ENCODE results near the gene TBC1D7. TPM values are rescaled to one million over a fixed set of nuclear protein-coding genes. Genes with fewer than 3 reads are reported as not detected.

TBC1D7 gene
- total RNA-seq, 1 experiment from 2014 or later, result 13.7 TPM

DNA sequence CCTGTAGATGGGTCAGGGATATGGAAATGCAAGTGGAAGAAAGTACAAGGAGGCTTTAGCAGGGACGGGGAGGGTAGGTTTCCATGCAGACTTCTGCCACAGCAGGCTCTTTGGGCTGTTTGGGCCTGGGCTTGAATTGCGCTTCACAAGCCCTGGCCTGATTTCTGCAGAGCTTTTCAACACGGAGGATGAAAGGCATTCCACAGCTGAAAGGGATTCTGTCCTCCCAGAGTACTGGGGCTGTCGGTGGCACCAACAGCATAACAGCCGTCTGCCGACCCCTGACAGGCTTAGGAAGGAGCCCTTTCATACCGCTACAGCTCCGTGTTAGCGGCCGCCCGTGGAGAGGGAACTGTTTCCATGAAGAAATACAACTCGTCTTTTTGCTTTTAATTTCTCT is 22.9 kb upstream of the TBC1D7 start:
- RAD21 ChIA-PET (ENCODE audit: low non-redundant PET in 1 of 2, low total read pairs in 2 of 2, uncharacterized antibody in 2 of 2, unreplicated experiment in 2 of 2), result no interaction called here
- Histone ChIP-seq H3K27me3 (ENCODE audit: insufficient read depth, low read length) (no peaks in the 10 kb centered on the region), H3K4me2 (ENCODE audit: low read length) (no peak overlapping the region), H3K36me3 (ENCODE audit: control insufficient read depth in 1 of 2, insufficient read depth in 2 of 2, low read length in 2 of 2) (no peaks in the 10 kb centered on the region), H3K4me3 (replicated peaks in 1 of 2; ENCODE audit: low read depth in 1 of 2, low read length in 2 of 2) (no peak overlapping the region), H3K79me2 (ENCODE audit: insufficient read depth, low read length) (no peaks in the 10 kb centered on the region), H3K4me1 (ENCODE audit: control insufficient read depth in 1 of 2, insufficient read depth in 2 of 2, low read length in 2 of 2) (peaks cover 21 to 27% of the 10 kb centered on the region in 2 experiments), H2AFZ (ENCODE audit: low read depth, low read length, poor library complexity, severe bottlenecking) (no peak overlapping the region), H3K9me3 (ENCODE audit: control insufficient read depth in 1 of 2, insufficient read depth in 1 of 2, low read depth in 1 of 2, low read length in 2 of 2) (no peaks in the 10 kb centered on the region), H3K9ac (ENCODE audit: low read length) (no peak overlapping the region), H3K9me2 (ENCODE audit: insufficient read depth) (no peaks in the 10 kb centered on the region), H3K27ac (ENCODE audit: low read depth, low read length) (no peak overlapping the region), H4K20me1 (ENCODE audit: insufficient read depth) (no peaks in the 10 kb centered on the region)
- POLR2A ChIA-PET, result no interaction called here
- no peak for TF ChIP-seq EGR1 (IDR thresholded peaks at IDR 0.05; ENCODE audit: low read depth)
- TF ChIP-seq ELF1 (IDR thresholded peaks at IDR 0.05; ENCODE audit: borderline replicate concordance, low read depth), result no peak
- TF ChIP-seq JUND (IDR thresholded peaks at IDR 0.05), result no peak
- TF ChIP-seq ZFX (IDR thresholded peaks at IDR 0.05), result no peak
- TF ChIP-seq RAD21 (IDR thresholded peaks at IDR 0.05; ENCODE audit: low read depth), result no peak
- TF ChIP-seq, protein P1, sequence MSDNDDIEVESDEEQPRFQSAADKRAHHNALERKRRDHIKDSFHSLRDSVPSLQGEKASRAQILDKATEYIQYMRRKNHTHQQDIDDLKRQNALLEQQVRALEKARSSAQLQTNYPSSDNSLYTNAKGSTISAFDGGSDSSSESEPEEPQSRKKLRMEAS (IDR thresholded peaks at IDR 0.05), result no peak
- no peak for TF ChIP-seq SRF (IDR thresholded peaks at IDR 0.05; ENCODE audit: low read depth)
- TF ChIP-seq YY1 (IDR thresholded peaks at IDR 0.05; ENCODE audit: extremely low read depth, insufficient replicate concordance, low read depth, low read length), result no peak
- TF ChIP-seq, protein P2, sequence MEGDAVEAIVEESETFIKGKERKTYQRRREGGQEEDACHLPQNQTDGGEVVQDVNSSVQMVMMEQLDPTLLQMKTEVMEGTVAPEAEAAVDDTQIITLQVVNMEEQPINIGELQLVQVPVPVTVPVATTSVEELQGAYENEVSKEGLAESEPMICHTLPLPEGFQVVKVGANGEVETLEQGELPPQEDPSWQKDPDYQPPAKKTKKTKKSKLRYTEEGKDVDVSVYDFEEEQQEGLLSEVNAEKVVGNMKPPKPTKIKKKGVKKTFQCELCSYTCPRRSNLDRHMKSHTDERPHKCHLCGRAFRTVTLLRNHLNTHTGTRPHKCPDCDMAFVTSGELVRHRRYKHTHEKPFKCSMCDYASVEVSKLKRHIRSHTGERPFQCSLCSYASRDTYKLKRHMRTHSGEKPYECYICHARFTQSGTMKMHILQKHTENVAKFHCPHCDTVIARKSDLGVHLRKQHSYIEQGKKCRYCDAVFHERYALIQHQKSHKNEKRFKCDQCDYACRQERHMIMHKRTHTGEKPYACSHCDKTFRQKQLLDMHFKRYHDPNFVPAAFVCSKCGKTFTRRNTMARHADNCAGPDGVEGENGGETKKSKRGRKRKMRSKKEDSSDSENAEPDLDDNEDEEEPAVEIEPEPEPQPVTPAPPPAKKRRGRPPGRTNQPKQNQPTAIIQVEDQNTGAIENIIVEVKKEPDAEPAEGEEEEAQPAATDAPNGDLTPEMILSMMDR (IDR thresholded peaks at IDR 0.05 in 2 of 3, conservative IDR thresholded peaks at IDR 0.05 in 1 of 3; ENCODE audit: borderline replicate concordance in 1 of 3, insufficient read depth in 1 of 3, low read depth in 2 of 3, low read length in 2 of 3), result no peak
- no peak for TF ChIP-seq CEBPB (IDR thresholded peaks at IDR 0.05; ENCODE audit: low read depth)
- no TSS peak for BruUV-seq (replicated peaks)
- ATAC-seq (no peak), DNase-seq (ENCODE audit: low read depth, low spot score) (no peak)
- intact Hi-C loops (cut with micrococcal nuclease), result no loop called here
- CTCF ChIA-PET, result no interaction called here

Measured in HCT116 (cell line).